GM19324 (cell line): ENCODE measurements around the gene IBTK.
"Not testable (repeated sequence)": the region's sequence is repeated elsewhere in the genome, so short reads cannot be mapped to it uniquely, and the experiment has no call there.

Experiments
- ATAC-seq: cut with Tn5 transposase; IDR thresholded peaks from one replicate; pipeline ENCODE4 v1.9.1; 2021; ENCODE audit warnings: mild to moderate bottlenecking, moderate library complexity; ENCODE audit not compliant: unreplicated experiment, low FRiP score

Gene IBTK

GRCh38 chr6:82128973-82129372 lies 118.6 kb downstream of the IBTK start:
- not testable (repeated sequence) for ATAC-seq

DNA sequence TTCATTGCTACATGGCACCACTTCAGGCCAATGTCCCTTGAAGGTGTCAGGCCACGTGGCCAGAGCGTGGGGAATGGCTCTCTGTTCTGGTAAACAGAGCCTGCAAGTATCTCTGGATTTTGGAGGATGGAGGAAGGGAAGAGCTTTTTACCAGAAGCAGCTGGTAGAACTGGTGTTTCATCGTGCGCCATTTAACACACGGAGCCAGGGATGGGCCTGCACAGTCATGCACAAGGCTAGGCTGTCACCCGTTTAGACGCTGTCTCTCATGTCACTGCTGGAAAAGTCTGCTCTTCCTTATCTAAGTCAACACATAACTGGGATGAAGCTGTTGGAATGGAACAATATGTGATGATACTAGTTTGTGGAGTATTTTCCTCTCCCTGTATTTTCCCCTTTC lies 123.9 kb downstream of the IBTK start:
- ATAC-seq: no peak
